H1 (cell line): ENCODE data around the gene RAB3B. TPM values are rescaled to one million over a fixed set of nuclear protein-coding genes. Genes with fewer than 3 reads are reported as not detected.

ENCODE experiments used
- CTCF ChIA-PET: fragments of 300-600 bp; sonication (Branson Sonifier 250); formaldehyde crosslinking; loops from one replicate; lab custom pipeline; 2021; ENCODE audit not compliant: partially characterized antibody; lab: Charles Lee
- POLR2A ChIA-PET: fragments of 300-600 bp; sonication (Branson Sonifier 250); formaldehyde crosslinking; loops from one replicate; lab custom pipeline; 2021; ENCODE audit warnings: inconsistent platforms; ENCODE audit not compliant: partially characterized antibody; lab: Charles Lee
- DNase-seq, 2 experiments: peaks; one replicate each; pipeline versions ENCODE4 v3.0.0 to v3.0.0-alpha.2; 2010 to 2022; ENCODE audit warnings: low spot score in 2 of 2, low read depth in 1 of 2, mixed read lengths in 1 of 2
- FAIRE-seq: peaks from 2 replicates; lab custom pipeline; 2011; peaks lifted over from hg19 to GRCh38; lab: Jason Lieb, UNC
- H2AFZ ChIP-seq: 2 replicates; pipeline ENCODE4 v1.8.1; 2012; ENCODE audit warnings: low read length, inconsistent platforms
- H2AK5ac ChIP-seq: 2 replicates; pipeline ENCODE4 v1.6.1; 2013; ENCODE audit warnings: low read depth, low read length
- H2BK120ac ChIP-seq: replicated peaks from 2 replicates; pipeline ENCODE3; 2013; ENCODE audit warnings: low read depth, low read length, inconsistent platforms
- H2BK12ac ChIP-seq: 2 replicates; pipeline ENCODE4 v1.6.1; 2013; ENCODE audit warnings: low read depth, low read length
- H2BK15ac ChIP-seq: 2 replicates; pipeline ENCODE4 v1.6.1; 2013; ENCODE audit warnings: low read length
- H2BK20ac ChIP-seq: 2 replicates; pipeline ENCODE4 v1.6.1; 2013; ENCODE audit warnings: low read length
- H2BK5ac ChIP-seq: 2 replicates; pipeline ENCODE4 v1.6.1; 2013; ENCODE audit warnings: low read depth, low read length
- H3K14ac ChIP-seq: 2 replicates; pipeline ENCODE4 v1.6.1; 2013; ENCODE audit warnings: inconsistent platforms; ENCODE audit not compliant: insufficient read length
- H3K18ac ChIP-seq: 2 replicates; pipeline ENCODE4 v1.6.1; 2013; ENCODE audit warnings: low read length; ENCODE audit errors: extremely low read depth
- H3K23ac ChIP-seq: 2 replicates; pipeline ENCODE4 v1.6.1; 2013; ENCODE audit warnings: inconsistent platforms; ENCODE audit not compliant: insufficient read length
- H3K23me2 ChIP-seq: 2 replicates; pipeline ENCODE4 v1.6.1; 2013; ENCODE audit warnings: low read depth, low read length
- H3K27ac ChIP-seq: 2 replicates; pipeline ENCODE4 v1.6.1; 2011; ENCODE audit warnings: low read depth, low read length, inconsistent platforms
- H3K27me3 ChIP-seq, 4 experiments: replicated peaks in 1 of 4; 1 replicate in 1 of 4; 2 replicates in 3 of 4; pipeline versions ENCODE4 v1.6.1 to v1.8.1; 2011 to 2013; ENCODE audit warnings: low read length in 3 of 4, mild to moderate bottlenecking in 3 of 4, inconsistent platforms in 2 of 4, mixed read lengths in 2 of 4, moderate library complexity in 1 of 4; ENCODE audit not compliant: control insufficient read depth in 3 of 4, insufficient read depth in 3 of 4; ENCODE audit errors: extremely low read depth in 1 of 4
- H3K36me3 ChIP-seq, 4 experiments: 2 replicates each; pipeline versions ENCODE4 v1.6.1 to v1.8.1; 2011 to 2013; ENCODE audit warnings: mild to moderate bottlenecking in 4 of 4, low read length in 3 of 4, moderate library complexity in 2 of 4, control low read depth in 1 of 4, inconsistent platforms in 1 of 4; ENCODE audit not compliant: insufficient read depth in 4 of 4, control insufficient read depth in 2 of 4
- H3K4ac ChIP-seq: replicated peaks from 2 replicates; pipeline ENCODE3; 2013; ENCODE audit warnings: low read length, low read depth, mixed read lengths, inconsistent platforms; ENCODE audit not compliant: insufficient read length
- H3K4me1 ChIP-seq, 4 experiments: replicated peaks in 1 of 4; 1 replicate in 1 of 4; 2 replicates in 3 of 4; pipeline versions ENCODE4 v1.6.1 to v1.8.1; 2011 to 2013; ENCODE audit warnings: low read length in 3 of 4, inconsistent platforms in 2 of 4, mixed read lengths in 1 of 4; ENCODE audit not compliant: insufficient read depth in 4 of 4, control insufficient read depth in 3 of 4
- H3K4me2 ChIP-seq, 2 experiments: 2 replicates each; pipeline versions ENCODE4 v1.6.1 to v1.8.1; 2011 to 2013; ENCODE audit warnings: low read depth in 2 of 2, low read length in 2 of 2, control low read depth in 1 of 2, inconsistent platforms in 1 of 2, mild to moderate bottlenecking in 1 of 2; ENCODE audit not compliant: insufficient read depth in 1 of 2
- H3K4me3 ChIP-seq, 4 experiments: fragments of 200-600, 300-600 bp in 1 of 4; sonication (generic), shearing (Covaris generic), sonication (Bioruptor Twin) in 1 of 4; 2 replicates each; pipeline versions ENCODE4 v1.5.1 to v1.8.1; 2011 to 2016; ENCODE audit warnings: low read length in 4 of 4, low read depth in 3 of 4, control low read depth in 2 of 4, inconsistent platforms in 2 of 4, mild to moderate bottlenecking in 2 of 4, mixed read lengths in 1 of 4, moderate library complexity in 1 of 4; ENCODE audit not compliant: insufficient read depth in 2 of 4; ENCODE audit errors: extremely low read depth in 1 of 4
- H3K56ac ChIP-seq: replicated peaks from 2 replicates; pipeline ENCODE3; 2013; ENCODE audit warnings: low read depth, mild to moderate bottlenecking, mixed read lengths, low read length, inconsistent platforms; ENCODE audit not compliant: insufficient read length
- H3K79me1 ChIP-seq: 2 replicates; pipeline ENCODE4 v1.6.1; 2013; ENCODE audit warnings: low read depth, low read length, control low read depth
- H3K79me2 ChIP-seq, 2 experiments: 2 replicates each; pipeline versions ENCODE4 v1.6.1 to v1.8.1; 2012 to 2013; ENCODE audit warnings: low read length in 2 of 2, mild to moderate bottlenecking in 2 of 2, inconsistent platforms in 1 of 2; ENCODE audit not compliant: insufficient read depth in 2 of 2, control insufficient read depth in 1 of 2
- H3K9ac ChIP-seq, 4 experiments: replicated peaks in 1 of 4; 1 replicate in 1 of 4; 2 replicates in 3 of 4; pipeline versions ENCODE4 v1.6.1 to v1.8.1; 2011 to 2013; ENCODE audit warnings: low read depth in 3 of 4, low read length in 3 of 4, control low read depth in 2 of 4, mild to moderate bottlenecking in 2 of 4, moderate library complexity in 2 of 4, inconsistent platforms in 1 of 4; ENCODE audit errors: extremely low read depth in 1 of 4
- H3K9me3 ChIP-seq, 2 experiments: 2 replicates each; pipeline versions ENCODE4 v1.6.1 to v1.8.1; 2012 to 2013; ENCODE audit warnings: mild to moderate bottlenecking in 2 of 2, moderate library complexity in 2 of 2, control low read depth in 1 of 2, inconsistent platforms in 1 of 2, low read depth in 1 of 2, low read length in 1 of 2, mixed read lengths in 1 of 2; ENCODE audit not compliant: insufficient read depth in 2 of 2
- H4K20me1 ChIP-seq, 2 experiments: replicated peaks in 1 of 2; 2 replicates each; pipeline versions ENCODE3 to v1.8.1; 2011 to 2013; ENCODE audit warnings: inconsistent platforms in 2 of 2, low read length in 2 of 2, mild to moderate bottlenecking in 1 of 2; ENCODE audit not compliant: insufficient read depth in 2 of 2, control insufficient read depth in 1 of 2
- H4K5ac ChIP-seq: 2 replicates; pipeline ENCODE4 v1.6.1; 2013; ENCODE audit warnings: low read length, low read depth, mixed read lengths, inconsistent platforms; ENCODE audit not compliant: insufficient read length
- H4K8ac ChIP-seq: 2 replicates; pipeline ENCODE4 v1.8.0; 2013; ENCODE audit warnings: mild to moderate bottlenecking, moderate library complexity, low read length, inconsistent platforms; ENCODE audit not compliant: insufficient read depth; ENCODE audit errors: extremely low read depth
- H4K91ac ChIP-seq: replicated peaks from 2 replicates; pipeline ENCODE3; 2013; ENCODE audit warnings: low read length, mixed read lengths, inconsistent platforms; ENCODE audit not compliant: insufficient read length
- ATF2 ChIP-seq: IDR thresholded peaks from 2 replicates; pipeline ENCODE4 v1.6.1; 2012; ENCODE audit warnings: low read length, inconsistent platforms
- CBX8 ChIP-seq: fragments of 300-800, 300-1000 bp; sonication (generic); IDR thresholded peaks from 2 replicates; pipeline ENCODE4 v1.7.1; 2016; ENCODE audit warnings: low read depth, low read length, borderline replicate concordance
- CREB1 ChIP-seq: IDR thresholded peaks from 2 replicates; pipeline ENCODE4 v1.6.1; 2012; ENCODE audit warnings: inconsistent platforms
- CTBP2 ChIP-seq: IDR thresholded peaks from 2 replicates; pipeline ENCODE4 v1.7.0; 2011; ENCODE audit warnings: borderline replicate concordance, mild to moderate bottlenecking, moderate library complexity, mixed read lengths, low read length; ENCODE audit not compliant: insufficient read depth, insufficient read length
- EZH2 ChIP-seq: fragments of 200-600 bp; sonication (generic); IDR thresholded peaks from 2 replicates; pipeline ENCODE4 v1.7.1; 2012; ENCODE audit warnings: low read depth, mild to moderate bottlenecking, moderate library complexity, low read length, inconsistent platforms; ENCODE audit not compliant: severe bottlenecking
- RBBP5 ChIP-seq: IDR thresholded peaks from 2 replicates; pipeline ENCODE4 v1.7.1; 2012; ENCODE audit warnings: low read depth, mild to moderate bottlenecking, inconsistent platforms, low read length, moderate library complexity, borderline replicate concordance
- SIN3A ChIP-seq, 2 experiments: IDR thresholded peaks in 1 of 2; conservative IDR thresholded peaks in 1 of 2; 2 replicates each; pipeline ENCODE4 v1.6.1; 2011 to 2012; ENCODE audit warnings: low read length in 2 of 2, improper control_type of control experiment in 1 of 2, low read depth in 1 of 2, mild to moderate bottlenecking in 1 of 2
- SIRT6 ChIP-seq: IDR thresholded peaks from one replicate; pipeline ENCODE4 v1.7.1; 2012; ENCODE audit warnings: low read length, inconsistent platforms
- YY1 ChIP-seq: IDR thresholded peaks from 2 replicates; pipeline ENCODE4 v1.6.1; 2011; ENCODE audit warnings: low read depth, mild to moderate bottlenecking, low read length
- WGBS, 2 experiments: shearing (Covaris generic) in 1 of 2; methylation state at CpG; one replicate each; pipeline versions ENCODE4 v1.1.6 to v1.1.7; 2013 to 2015; ENCODE audit warnings: low lambda C conversion rate in 2 of 2, mixed read lengths in 2 of 2, inconsistent platforms in 1 of 2, low coverage in 1 of 2, missing lambda C conversion rate in 1 of 2; ENCODE audit not compliant: insufficient replicate concordance in 2 of 2, insufficient coverage in 1 of 2, insufficient read length in 1 of 2; ENCODE audit errors: extremely low coverage in 1 of 2, missing lambda C conversion rate in 1 of 2; 5-methylcytosine and 5-hydroxymethylcytosine counted together
- polyA plus RNA-seq, 7 experiments: library from polyadenylated mRNA; depleted of rRNA in 3 of 7; stranded (reverse) in 5 of 7; unstranded in 2 of 7; fragments of >200 nt in 5 of 7; fragments of 200-250 nt in 2 of 7; gene quantifications; 1 replicate in 5 of 7; 2 replicates in 1 of 7; 4 replicates in 1 of 7; pipeline versions ENCODE4 v1.2.1 to v1.2.3, GENCODE V29; 2011 to 2013; ENCODE audit warnings: missing spikeins in 2 of 7, mixed read lengths in 2 of 7
- total RNA-seq: library from RNA; stranded (reverse); fragmentation: NEBNext Ultra II Directional; extraction: Animal tissue kit (Norgen Biotek cat#: 25700); gene quantifications from 2 replicates; pipeline ENCODE4 v1.2.1, GENCODE V29; 2021

Gene RAB3B
- total and polyA plus RNA-seq, 2 of the 8 experiments (the other 6 are each of a cell fraction or from before 2014, with no cell fraction given) = 12.5 to 36.8 TPM

GRCh38 chr1:51961954-51962353 lies 28.5 kb downstream of the RAB3B start:
- no peak overlapping the region; the same call in 1 of the 2 replicates for H4K8ac ChIP-seq
- FAIRE-seq = no peak
- H2BK12ac ChIP-seq = no peak overlapping the region
- no peaks in the 10 kb centered on the region for H3K23me2 ChIP-seq
- POLR2A ChIA-PET = interaction anchor here (1.2 kb wide), 1 partner anchor 12 kb away, joined by 5 read pairs; no protein-coding TSS in a partner anchor
- H3K4me3 ChIP-seq = no peak overlapping the region
- H3K9me3 ChIP-seq = no peaks in the 10 kb centered on the region
- no peak overlapping the region for H3K27ac ChIP-seq
- no peak overlapping the region for H4K91ac ChIP-seq
- no peak overlapping the region for H3K18ac ChIP-seq
- no peak for DNase-seq
- no peak overlapping the region for H3K56ac ChIP-seq
- no peak overlapping the region for H3K9ac ChIP-seq
- CTCF ChIA-PET = no interaction called here
- H3K14ac ChIP-seq = no peak overlapping the region
- H3K79me2 ChIP-seq = peaks cover 0 to 9% of the 10 kb centered on the region in 2 experiments; a peak in 1 of 4 replicates
- H2BK5ac ChIP-seq = no peak overlapping the region
- H2BK15ac ChIP-seq = no peak overlapping the region
- no peak overlapping the region for H3K23ac ChIP-seq
- H3K79me1 ChIP-seq = no peaks in the 10 kb centered on the region; the same call in 1 of the 2 replicates
- peaks cover 0 to 29% (median 10%) of the 10 kb centered on the region in 4 experiments; a peak in 6 of 8 replicates for H3K36me3 ChIP-seq
- no peak overlapping the region for H4K5ac ChIP-seq
- H4K20me1 ChIP-seq = no peaks in the 10 kb centered on the region
- H3K4ac ChIP-seq = no peak overlapping the region
- no peak overlapping the region for H2BK20ac ChIP-seq
- no peak overlapping the region for H3K4me2 ChIP-seq
- no peak overlapping the region for H2AFZ ChIP-seq
- peaks cover 5 to 13% (median 12%) of the 10 kb centered on the region in 4 experiments; a peak in 6 of 7 replicates for H3K4me1 ChIP-seq
- no peaks in the 10 kb centered on the region for H3K27me3 ChIP-seq
- WGBS, 2 experiments = 92% methylated on average over 2 of the region's 2 CpGs; no CpG with 5 or more reads in 1 of the 2 experiments
- H2AK5ac ChIP-seq = no peak overlapping the region
- no peak overlapping the region for H2BK120ac ChIP-seq
- TF ChIP-seq CREB1 (no peak), SIN3A (conservative IDR thresholded peaks at IDR 0.05 in 1 of 2, IDR thresholded peaks at IDR 0.05 in 1 of 2; ENCODE audit: low read depth in 1 of 2, low read length in 2 of 2) (no peak), CTBP2 (no peak), ATF2 (no peak), SIRT6 (no peak), RBBP5 (no peak), CBX8 (no peak), EZH2 (no peak), YY1 (no peak)
